A549 (cell line): Measurements from ENCODE around the gene CSAG1.
"Not testable (repeated sequence)": the region's sequence is repeated elsewhere in the genome, so short reads cannot be mapped to it uniquely, and the experiment has no call there.

Source experiments
- CHD4 ChIP-seq: fragments of 200-600 bp; sonication (generic); IDR thresholded peaks from 2 replicates; pipeline ENCODE4 v1.6.1; 2016; ENCODE audit warnings: antibody characterized with exemption, mild to moderate bottlenecking, borderline replicate concordance
- CTCF ChIP-seq: fragments of >200 bp; sonication (Bioruptor Twin); formaldehyde crosslinking; IDR thresholded peaks from 3 replicates; pipeline ENCODE4 v1.5.1; 2016
- EHMT2 ChIP-seq: fragments of 200-600 bp; sonication (generic); IDR thresholded peaks from 2 replicates; pipeline ENCODE4 v1.6.1; 2016; ENCODE audit warnings: antibody characterized with exemption, low read depth, mild to moderate bottlenecking, moderate library complexity
- HDAC2 ChIP-seq: fragments of 200-600 bp; sonication (generic); IDR thresholded peaks from 2 replicates; pipeline ENCODE4 v1.6.1; 2016
- HES2 ChIP-seq: fragments of >200 bp; sonication (Bioruptor Twin); formaldehyde crosslinking; IDR thresholded peaks from 2 replicates; pipeline ENCODE4 v1.6.1; 2016
- HMGXB4 ChIP-seq: fragments of 250-450 bp; sonication (Bioruptor Pico); IDR thresholded peaks from 2 replicates; pipeline ENCODE4 v1.5.0; 2021; ENCODE audit warnings: mild to moderate bottlenecking, moderate library complexity, borderline replicate concordance
- KDM5A ChIP-seq: fragments of 200-600 bp; sonication (generic); IDR thresholded peaks from 2 replicates; pipeline ENCODE4 v1.6.1; 2016; ENCODE audit warnings: antibody characterized with exemption, mild to moderate bottlenecking
- POLR2A ChIP-seq: IDR thresholded peaks from 2 replicates; pipeline ENCODE4 v1.6.1; 2012; ENCODE audit warnings: mild to moderate bottlenecking, low read length
- REST ChIP-seq: fragments of 200-600 bp; sonication (generic); IDR thresholded peaks from 2 replicates; pipeline ENCODE4 v1.6.1; 2016; ENCODE audit warnings: antibody characterized with exemption, mild to moderate bottlenecking, moderate library complexity
- RFX5 ChIP-seq: fragments of 450-650 bp; IDR thresholded peaks from 2 replicates; pipeline ENCODE4 v1.7.1; 2014; ENCODE audit warnings: antibody characterized with exemption, mild to moderate bottlenecking, moderate library complexity
- USF2 ChIP-seq: fragments of 450-650 bp; IDR thresholded peaks from 2 replicates; pipeline ENCODE4 v1.6.1; 2014; ENCODE audit warnings: antibody characterized with exemption

- TF ChIP-seq USF2; CTCF; KDM5A; POLR2A; HES2; RFX5; EHMT2; CHD4; REST; HDAC2; HMGXB4 (CRISPR knock-in tag): not testable (repeated sequence)
Measured at GRCh38 chrX:152759544-152759943, 26.0 kb upstream of the CSAG1 start.
